ENCODE results near the gene SLC24A3.

- TF ChIP-seq CTCF (IDR thresholded peaks at IDR 0.05; ENCODE audit: low read depth, low read length) (peak; percentile 90), MAX (IDR thresholded peaks at IDR 0.05; ENCODE audit: low read depth, low read length) (no peak), POLR2A (IDR thresholded peaks at IDR 0.05; ENCODE audit: extremely low read depth, insufficient read length) (no peak), MYC (IDR thresholded peaks at IDR 0.05; ENCODE audit: low read depth, low read length) (no peak)
Measured at GRCh38 chr20:19205981-19206396, 6.5 kb upstream of the SLC24A3 start.

Measured in NB4 (cell line).